Right atrium auricular region (tissue), 2 donors: Measurements from ENCODE around the gene PPP2R5D. TPM values are rescaled to one million over a fixed set of nuclear protein-coding genes. Genes with fewer than 3 reads are reported as not detected.

Experiments used
- DNase-seq: peaks from one replicate; pipeline ENCODE4 v3.0.0-alpha.2; 2019; ENCODE audit warnings: low spot score
- H3K27ac ChIP-seq, 2 donors: fragments of 200-600 bp; sonication (generic); 1 replicate in 1 of 2; 2 replicates in 1 of 2; pipeline ENCODE4 v1.5.1; 2016 to 2019
- H3K27me3 ChIP-seq, 2 donors: fragments of 200-600 bp; sonication (generic); one replicate each; pipeline versions ENCODE4 v1.5.1 to v1.6.0; 2017 to 2019
- H3K36me3 ChIP-seq: fragments of 200-600 bp; sonication (generic); one replicate; pipeline ENCODE4 v1.5.1; 2016
- H3K4me1 ChIP-seq, 2 donors: fragments of 200-600 bp; sonication (generic); one replicate each; pipeline versions ENCODE4 v1.5.1 to v1.6.0; 2017 to 2019
- H3K4me3 ChIP-seq, 2 donors: fragments of 200-600 bp; sonication (generic); 1 replicate in 1 of 2; 2 replicates in 1 of 2; pipeline ENCODE4 v1.5.1; 2017 to 2019; ENCODE audit warnings: mild to moderate bottlenecking in 1 of 2, moderate library complexity in 1 of 2
- H3K9me3 ChIP-seq, 2 donors: fragments of 200-600 bp; sonication (generic); one replicate each; pipeline ENCODE4 v1.5.1; 2019
- CTCF ChIP-seq, 2 donors: fragments of 200-600 bp; sonication (generic); IDR thresholded peaks; one replicate each; pipeline ENCODE4 v1.5.1; 2019; ENCODE audit warnings: antibody characterized with exemption in 2 of 2
- total RNA-seq, 2 donors: library from RNA; depleted of rRNA; stranded (reverse); fragments of >200 nt; gene quantifications; one replicate each; pipeline ENCODE4 v1.1.0, GENCODE V29; 2016

PPP2R5D gene
- total RNA-seq, 2 donors from 2014 or later: 32.8 to 41.1 TPM

- no peak for TF ChIP-seq CTCF (IDR thresholded peaks at IDR 0.05)
- DNase-seq: no peak
- H3K27me3 ChIP-seq: no peaks in the 10 kb centered on the region
- no peak overlapping the region for H3K27ac ChIP-seq
- no peak overlapping the region for H3K4me3 ChIP-seq
- H3K4me1 ChIP-seq: peaks cover 0 to 18% of the 10 kb centered on the region in 2 donors
- peaks cover 35% of the 10 kb centered on the region for H3K36me3 ChIP-seq
- H3K9me3 ChIP-seq: no peaks in the 10 kb centered on the region
Measured at GRCh38 chr6:42962096-42962495, 22.3 kb upstream of the PPP2R5D start.

GRCh38 chr6:42962502-42963178, 21.7 kb upstream of the PPP2R5D start:
- H3K27ac ChIP-seq: no peak overlapping the region
- H3K4me1 ChIP-seq: peaks cover 0 to 18% of the 10 kb centered on the region in 2 donors
- H3K36me3 ChIP-seq: peaks cover 37% of the 10 kb centered on the region
- no peak for TF ChIP-seq CTCF (IDR thresholded peaks at IDR 0.05)
- no peak overlapping the region for H3K4me3 ChIP-seq
- no peaks in the 10 kb centered on the region for H3K27me3 ChIP-seq
- H3K9me3 ChIP-seq: no peaks in the 10 kb centered on the region
- no peak for DNase-seq

- H3K9me3 ChIP-seq: no peaks in the 10 kb centered on the region
- H3K27ac ChIP-seq: no peak overlapping the region
- no peak for TF ChIP-seq CTCF (IDR thresholded peaks at IDR 0.05)
- DNase-seq: no peak
- no peaks in the 10 kb centered on the region for H3K27me3 ChIP-seq
- no peak overlapping the region for H3K4me3 ChIP-seq
- H3K36me3 ChIP-seq: peaks cover 37% of the 10 kb centered on the region
- H3K4me1 ChIP-seq: peaks cover 0 to 18% of the 10 kb centered on the region in 2 donors
Measured at GRCh38 chr6:42963179-42963854, 21.1 kb upstream of the PPP2R5D start.

GRCh38 chr6:42963855-42964605, 20.3 kb upstream of the PPP2R5D start:
- Histone ChIP-seq H3K9me3 (no peaks in the 10 kb centered on the region), H3K36me3 (peaks cover 37% of the 10 kb centered on the region), H3K27me3 (no peaks in the 10 kb centered on the region), H3K27ac (no peak overlapping the region), H3K4me3 (no peak overlapping the region), H3K4me1 (peaks cover 0 to 18% of the 10 kb centered on the region in 2 donors)
- no peak for DNase-seq
- TF ChIP-seq CTCF (IDR thresholded peaks at IDR 0.05): no peak

- peaks cover 0 to 11% of the 10 kb centered on the region in 2 donors for H3K4me1 ChIP-seq
- no peak overlapping the region for H3K4me3 ChIP-seq
- DNase-seq: no peak
- H3K9me3 ChIP-seq: no peaks in the 10 kb centered on the region
- TF ChIP-seq CTCF (IDR thresholded peaks at IDR 0.05): no peak
- H3K36me3 ChIP-seq: peaks cover 37% of the 10 kb centered on the region
- no peak overlapping the region for H3K27ac ChIP-seq
- no peaks in the 10 kb centered on the region for H3K27me3 ChIP-seq
Measured at GRCh38 chr6:42966571-42966970, 17.8 kb upstream of the PPP2R5D start.
